Activated T-cell treated with anti-CD3 and anti-CD28 coated beads for 48 hours (primary cell): Measurements from ENCODE around the gene FMN2.

Source experiments
- DNase-seq: peaks from one replicate; pipeline ENCODE4 v3.0.0-alpha.2; 2020; ENCODE audit warnings: low read depth

Gene FMN2

GRCh38 chr1:240496356-240496755 is 404.7 kb downstream of the FMN2 start:
- no peak for DNase-seq

GRCh38 chr1:240496941-240497340 is 405.3 kb downstream of the FMN2 start:
- DNase-seq, result no peak

- DNase-seq, result no peak
Measured at GRCh38 chr1:240497908-240498307, 406.2 kb downstream of the FMN2 start.

- DNase-seq, result no peak
Measured at GRCh38 chr1:240498335-240498734, 406.7 kb downstream of the FMN2 start.

- DNase-seq, result no peak
Measured at GRCh38 chr1:240499012-240499411, 407.3 kb downstream of the FMN2 start.

GRCh38 chr1:240500647-240501046 is 409.0 kb downstream of the FMN2 start:
- DNase-seq, result no peak

- DNase-seq, result no peak
Measured at GRCh38 chr1:240501115-240501514, 409.4 kb downstream of the FMN2 start.

GRCh38 chr1:240503036-240503435 is 411.4 kb downstream of the FMN2 start:
- DNase-seq, result no peak

- no peak for DNase-seq
Measured at GRCh38 chr1:240503558-240503957, 411.9 kb downstream of the FMN2 start.

GRCh38 chr1:240506176-240506575 is 414.5 kb downstream of the FMN2 start:
- no peak for DNase-seq

- no peak for DNase-seq
Measured at GRCh38 chr1:240508201-240508600, 416.5 kb downstream of the FMN2 start.

GRCh38 chr1:240508950-240509349 is 417.3 kb downstream of the FMN2 start:
- no peak for DNase-seq

GRCh38 chr1:240511789-240512188 is 420.1 kb downstream of the FMN2 start:
- no peak for DNase-seq

GRCh38 chr1:240515505-240515904 is 423.8 kb downstream of the FMN2 start:
- DNase-seq, result no peak

GRCh38 chr1:240516069-240516468 is 424.4 kb downstream of the FMN2 start:
- DNase-seq, result no peak

GRCh38 chr1:240517891-240518290 is 426.2 kb downstream of the FMN2 start:
- no peak for DNase-seq

- no peak for DNase-seq
Measured at GRCh38 chr1:240522122-240522822, 430.6 kb downstream of the FMN2 start.

- DNase-seq, result no peak
Measured at GRCh38 chr1:240524356-240525069, 432.8 kb downstream of the FMN2 start.
